ENCODE data around the gene CEP135. TPM values are rescaled to one million over a fixed set of nuclear protein-coding genes. Genes with fewer than 3 reads are reported as not detected.

CEP135 gene
- total and polyA plus RNA-seq, 4 donors = 2.2 to 23.0 (median 5.1) TPM

DNA sequence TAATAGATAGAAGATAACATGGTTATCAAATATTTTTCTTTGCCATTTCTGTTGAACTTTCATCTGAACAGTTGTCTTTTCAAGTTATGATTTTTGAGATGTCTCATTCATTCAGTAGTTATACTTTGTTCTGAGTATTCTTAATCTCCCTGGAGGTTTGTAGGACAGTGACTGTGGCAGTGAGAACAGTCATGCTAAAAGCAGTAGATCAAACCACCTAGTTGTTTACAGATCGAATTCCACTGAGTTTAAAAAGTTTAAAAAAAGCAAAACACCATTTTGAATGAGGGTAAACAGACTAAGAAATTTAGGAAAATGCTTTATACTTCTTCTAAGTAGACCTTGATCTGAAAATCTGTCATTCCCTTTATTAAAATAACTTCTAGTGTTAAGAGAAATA is 107.2 kb downstream of the CEP135 start:
- Histone ChIP-seq H3K4me3 (no peak overlapping the region), H3K27me3 (ENCODE audit: control insufficient read depth in 3 of 3, insufficient read depth in 3 of 3, low read length in 2 of 3) (peaks cover 0 to 6% (median 0%) of the 10 kb centered on the region in 3 donors), H3K27ac (ENCODE audit: low read depth in 1 of 2, low read length in 1 of 2) (no peak overlapping the region), H3K4me1 (ENCODE audit: control insufficient read depth in 5 of 5, insufficient read depth in 5 of 5, low read length in 5 of 5) (peaks cover 0 to 7% (median 0%) of the 10 kb centered on the region in 5 donors), H3K9me3 (ENCODE audit: control insufficient read depth in 4 of 4, insufficient read depth in 3 of 4, low read length in 3 of 4) (no peaks in the 10 kb centered on the region), H3K36me3 (ENCODE audit: control insufficient read depth in 4 of 4, insufficient read depth in 4 of 4, low read length in 4 of 4) (no peaks in the 10 kb centered on the region), H3K9ac (ENCODE audit: insufficient read depth in 1 of 2, low read length in 2 of 2) (no peak overlapping the region)
- DNase-seq = no peak
- 74 to 85% methylated on average over 1 of the region's 1 CpG for WGBS, 2 donors
- no peak for ATAC-seq (ENCODE audit: insufficient read depth, low FRiP score)
- TF ChIP-seq CTCF (IDR thresholded peaks at IDR 0.05; ENCODE audit: control extremely low read depth, extremely low read depth) = no peak

GRCh38 chr4:56058555-56058954 is 109.8 kb downstream of the CEP135 start:
- H3K4me1 ChIP-seq (ENCODE audit: control insufficient read depth in 5 of 5, insufficient read depth in 5 of 5, low read length in 5 of 5) = peaks cover 0 to 9% (median 0%) of the 10 kb centered on the region in 5 donors
- no peak overlapping the region for H3K4me3 ChIP-seq
- TF ChIP-seq CTCF (IDR thresholded peaks at IDR 0.05; ENCODE audit: control extremely low read depth, extremely low read depth) = no peak
- WGBS, 2 donors = 73 to 87% methylated on average over 2 of the region's 2 CpGs
- H3K9me3 ChIP-seq (ENCODE audit: control insufficient read depth in 4 of 4, insufficient read depth in 3 of 4, low read length in 3 of 4) = no peaks in the 10 kb centered on the region
- no peak for ATAC-seq (ENCODE audit: insufficient read depth, low FRiP score)
- H3K36me3 ChIP-seq (ENCODE audit: control insufficient read depth in 4 of 4, insufficient read depth in 4 of 4, low read length in 4 of 4) = no peaks in the 10 kb centered on the region
- no peak overlapping the region for H3K27ac ChIP-seq (ENCODE audit: low read depth in 1 of 2, low read length in 1 of 2)
- H3K9ac ChIP-seq (ENCODE audit: insufficient read depth in 1 of 2, low read length in 2 of 2) = no peak overlapping the region
- H3K27me3 ChIP-seq (ENCODE audit: control insufficient read depth in 3 of 3, insufficient read depth in 3 of 3, low read length in 2 of 3) = no peaks in the 10 kb centered on the region
- DNase-seq = no peak

DNA sequence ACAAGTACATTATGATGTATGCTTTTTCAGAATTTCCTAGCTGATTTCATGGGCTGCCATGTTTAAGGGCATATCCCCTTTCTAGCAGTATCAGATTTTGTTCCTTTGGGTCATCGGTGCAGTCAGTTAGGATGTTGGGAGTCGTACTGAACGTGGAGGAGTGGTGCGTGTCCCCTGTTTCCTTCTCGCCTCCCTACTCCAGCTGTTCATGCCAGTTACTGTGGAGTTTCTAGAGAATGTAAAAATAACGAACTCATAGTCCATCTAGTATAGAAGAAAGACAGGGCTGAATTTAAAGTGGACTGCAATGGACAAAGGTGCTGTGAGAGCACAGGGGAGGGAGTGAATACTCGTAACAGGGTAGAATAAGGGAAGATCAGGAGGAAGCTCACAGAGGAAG is 111.3 kb downstream of the CEP135 start:
- TF ChIP-seq CTCF (IDR thresholded peaks at IDR 0.05; ENCODE audit: control extremely low read depth, extremely low read depth) = no peak
- H3K9ac ChIP-seq (ENCODE audit: insufficient read depth in 1 of 2, low read length in 2 of 2) = no peak overlapping the region
- no peaks in the 10 kb centered on the region for H3K9me3 ChIP-seq (ENCODE audit: control insufficient read depth in 4 of 4, insufficient read depth in 3 of 4, low read length in 3 of 4)

GRCh38 chr4:56062106-56062505 is 113.4 kb downstream of the CEP135 start:
- WGBS, 2 donors = 77 to 84% methylated on average over 3 of the region's 3 CpGs
- H3K27me3 ChIP-seq (ENCODE audit: control insufficient read depth in 3 of 3, insufficient read depth in 3 of 3, low read length in 2 of 3) = no peaks in the 10 kb centered on the region

More for the DNA sequence above, 111.3 kb downstream of the CEP135 start:
- no peak overlapping the region for H3K27ac ChIP-seq (ENCODE audit: low read depth in 1 of 2, low read length in 1 of 2)
- no peaks in the 10 kb centered on the region for H3K27me3 ChIP-seq (ENCODE audit: control insufficient read depth in 3 of 3, insufficient read depth in 3 of 3, low read length in 2 of 3)
- no peak for DNase-seq
- 85 to 91% methylated on average over 7 of the region's 7 CpGs for WGBS, 2 donors
- H3K36me3 ChIP-seq (ENCODE audit: control insufficient read depth in 4 of 4, insufficient read depth in 4 of 4, low read length in 4 of 4) = no peaks in the 10 kb centered on the region
- H3K4me1 ChIP-seq (ENCODE audit: control insufficient read depth in 5 of 5, insufficient read depth in 5 of 5, low read length in 5 of 5) = peaks cover 0 to 9% (median 0%) of the 10 kb centered on the region in 5 donors
- no peak overlapping the region for H3K4me3 ChIP-seq
- no peak for ATAC-seq (ENCODE audit: insufficient read depth, low FRiP score)

More at GRCh38 chr4:56062106-56062505, 113.4 kb downstream of the CEP135 start:
- Histone ChIP-seq H3K36me3 (ENCODE audit: control insufficient read depth in 4 of 4, insufficient read depth in 4 of 4, low read length in 4 of 4) (no peaks in the 10 kb centered on the region), H3K9ac (ENCODE audit: insufficient read depth in 1 of 2, low read length in 2 of 2) (no peak overlapping the region), H3K4me1 (ENCODE audit: control insufficient read depth in 5 of 5, insufficient read depth in 5 of 5, low read length in 5 of 5) (peaks cover 0 to 3% (median 0%) of the 10 kb centered on the region in 5 donors), H3K27ac (ENCODE audit: low read depth in 1 of 2, low read length in 1 of 2) (no peak overlapping the region), H3K4me3 (no peak overlapping the region), H3K9me3 (ENCODE audit: control insufficient read depth in 4 of 4, insufficient read depth in 3 of 4, low read length in 3 of 4) (no peaks in the 10 kb centered on the region)
- no peak for TF ChIP-seq CTCF (IDR thresholded peaks at IDR 0.05; ENCODE audit: control extremely low read depth, extremely low read depth)
- no peak for DNase-seq
- ATAC-seq (ENCODE audit: insufficient read depth, low FRiP score) = no peak
